ENCODE measurements around the gene SERTAD4. TPM values are rescaled to one million over a fixed set of nuclear protein-coding genes. Genes with fewer than 3 reads are reported as not detected.

SERTAD4 gene
- total RNA-seq, 2 donors from 2014 or later, result 4.2 to 6.5 TPM

GRCh38 chr1:210254298-210254697 lies 21.7 kb downstream of the SERTAD4 start:
- no peaks in the 10 kb centered on the region for H3K9me3 ChIP-seq
- H3K4me1 ChIP-seq, result peaks cover 0 to 33% of the 10 kb centered on the region in 2 donors
- no peak for DNase-seq (ENCODE audit: low spot score)
- no peaks in the 10 kb centered on the region for H3K27me3 ChIP-seq
- no peaks in the 10 kb centered on the region for H3K36me3 ChIP-seq
- H3K27ac ChIP-seq, result no peak overlapping the region
- TF ChIP-seq CTCF (IDR thresholded peaks at IDR 0.05), result no peak
- no peak overlapping the region for H3K4me3 ChIP-seq

- Histone ChIP-seq H3K4me3 (no peak overlapping the region), H3K4me1 (peaks cover 0 to 27% of the 10 kb centered on the region in 2 donors), H3K36me3 (no peaks in the 10 kb centered on the region), H3K9me3 (no peaks in the 10 kb centered on the region), H3K27me3 (no peaks in the 10 kb centered on the region), H3K27ac (no peak overlapping the region)
- TF ChIP-seq CTCF (IDR thresholded peaks at IDR 0.05), result no peak
- DNase-seq (ENCODE audit: low spot score), result no peak
Observed at GRCh38 chr1:210257698-210258529, 25.3 kb downstream of the SERTAD4 start.

- H3K4me1 ChIP-seq, result peaks cover 0 to 30% of the 10 kb centered on the region in 2 donors
- H3K27ac ChIP-seq, result peak overlapping the region in 1 of 2 donors; percentile 53
- no peak for TF ChIP-seq CTCF (IDR thresholded peaks at IDR 0.05)
- H3K9me3 ChIP-seq, result no peaks in the 10 kb centered on the region
- DNase-seq (ENCODE audit: low spot score), result no peak
- H3K4me3 ChIP-seq, result no peak overlapping the region
- H3K36me3 ChIP-seq, result no peaks in the 10 kb centered on the region
- no peaks in the 10 kb centered on the region for H3K27me3 ChIP-seq
Observed at GRCh38 chr1:210259561-210259960, 27.0 kb downstream of the SERTAD4 start.

GRCh38 chr1:210260096-210260495 lies 27.5 kb downstream of the SERTAD4 start:
- Histone ChIP-seq H3K9me3 (no peaks in the 10 kb centered on the region), H3K4me1 (peaks cover 0 to 31% of the 10 kb centered on the region in 2 donors), H3K4me3 (no peak overlapping the region), H3K27ac (peak overlapping the region in 1 of 2 donors; percentile 53), H3K27me3 (no peaks in the 10 kb centered on the region), H3K36me3 (no peaks in the 10 kb centered on the region)
- no peak for TF ChIP-seq CTCF (IDR thresholded peaks at IDR 0.05)
- DNase-seq (ENCODE audit: low spot score), result no peak

- Histone ChIP-seq H3K9me3 (no peaks in the 10 kb centered on the region), H3K4me3 (no peak overlapping the region), H3K27me3 (no peaks in the 10 kb centered on the region), H3K27ac (peak overlapping the region; percentile 35 to 70), H3K36me3 (no peaks in the 10 kb centered on the region), H3K4me1 (peaks cover 0 to 38% of the 10 kb centered on the region in 2 donors)
- peak; percentile 72 for DNase-seq (ENCODE audit: low spot score)
- TF ChIP-seq CTCF (IDR thresholded peaks at IDR 0.05), result no peak
Observed at GRCh38 chr1:210262167-210262896, 29.7 kb downstream of the SERTAD4 start.

All from right atrium auricular region (tissue), 2 donors.